MCF 10A (cell line): Measurements from ENCODE around the gene HSPA1B. TPM values are rescaled to one million over a fixed set of nuclear protein-coding genes. Genes with fewer than 3 reads are reported as not detected.
"Not testable (repeated sequence)": the region's sequence is repeated elsewhere in the genome, so short reads cannot be mapped to it uniquely, and the experiment has no call there.

Experiments used
- BruUV-seq: library from RNA; stranded (reverse); fragments of 400-500 nt; replicated peaks from 2 replicates; lab custom pipeline; 2021; lab: Mats Ljungman, UMichigan
- CTCF ChIA-PET: fragments of 300-600 bp; sonication (Branson Sonifier 250); formaldehyde crosslinking; extraction: SDS; loops from one replicate; lab custom pipeline; 2021; ENCODE audit warnings: antibody characterized with exemption, inconsistent platforms; lab: Yijun Ruan, JAX
- POLR2A ChIA-PET: fragments of 300-600, 350-650 bp; sonication (Branson Sonifier 250); formaldehyde crosslinking; extraction: SDS; loops from one replicate; lab custom pipeline; 2020; ENCODE audit warnings: antibody characterized with exemption, inconsistent platforms; lab: Yijun Ruan, JAX
- DNase-seq: peaks from one replicate; pipeline ENCODE4 v3.0.0-alpha.2; 2018; ENCODE audit not compliant: unreplicated experiment
- H3K27ac Mint-ChIP-seq: one replicate; pipeline ENCODE4 v1.8.0; 2022; ENCODE audit warnings: mild to moderate bottlenecking, low read depth, mixed read lengths; ENCODE audit not compliant: unreplicated experiment
- H3K27me3 Mint-ChIP-seq: one replicate; pipeline ENCODE4 v1.8.0; 2022; ENCODE audit warnings: mixed read lengths; ENCODE audit not compliant: insufficient read depth, unreplicated experiment
- H3K36me3 Mint-ChIP-seq: one replicate; pipeline ENCODE4 v1.8.0; 2022; ENCODE audit warnings: mild to moderate bottlenecking, moderate library complexity, mixed read lengths; ENCODE audit not compliant: insufficient read depth, unreplicated experiment
- H3K4me1 Mint-ChIP-seq: one replicate; pipeline ENCODE4 v1.8.0; 2022; ENCODE audit warnings: mixed read lengths; ENCODE audit not compliant: insufficient read depth, unreplicated experiment
- H3K4me3 Mint-ChIP-seq: one replicate; pipeline ENCODE4 v1.8.0; 2022; ENCODE audit warnings: mild to moderate bottlenecking, moderate library complexity, mixed read lengths; ENCODE audit not compliant: unreplicated experiment
- H3K9me3 Mint-ChIP-seq: one replicate; pipeline ENCODE4 v1.8.0; 2022; ENCODE audit warnings: mixed read lengths; ENCODE audit not compliant: unreplicated experiment
- intact Hi-C: fragments of 100-400 bp; cut with micrococcal nuclease; formaldehyde crosslinking; loops from 2 replicates; pipeline ENCODE4 v1.14.1; 2022
- total RNA-seq: library from RNA; stranded (reverse); gene quantifications from 2 replicates; pipeline ENCODE4 v1.2.3, GENCODE V29; 2022
- TF ChIP-seq, protein P1 (sequence below): fragments of 200-600 bp; IDR thresholded peaks from one replicate; pipeline ENCODE4 v1.8.0; 2022; ENCODE audit warnings: antibody characterized with exemption, mild to moderate bottlenecking; ENCODE audit not compliant: unreplicated experiment

The HSPA1B gene
- total RNA-seq, 1 experiment from 2014 or later = 29.8 TPM

- CTCF ChIA-PET = interaction anchor here (1.0 kb wide), 1 partner anchor 10 kb away, joined by 3 read pairs; no protein-coding TSS in a partner anchor
- POLR2A ChIA-PET = interaction anchor here (0.9 to 2.1 kb wide), 5 partner anchors 8 to 32 kb away, joined by 3 to 6 read pairs (median 5); partner anchors contain the start of genes HSPA1A and HSPA1L
- H3K4me1 Mint-ChIP-seq = no peaks in the 10 kb centered on the region
Measured at GRCh38 chr6:31847276-31847978, 19.9 kb downstream of the HSPA1B start.

DNA sequence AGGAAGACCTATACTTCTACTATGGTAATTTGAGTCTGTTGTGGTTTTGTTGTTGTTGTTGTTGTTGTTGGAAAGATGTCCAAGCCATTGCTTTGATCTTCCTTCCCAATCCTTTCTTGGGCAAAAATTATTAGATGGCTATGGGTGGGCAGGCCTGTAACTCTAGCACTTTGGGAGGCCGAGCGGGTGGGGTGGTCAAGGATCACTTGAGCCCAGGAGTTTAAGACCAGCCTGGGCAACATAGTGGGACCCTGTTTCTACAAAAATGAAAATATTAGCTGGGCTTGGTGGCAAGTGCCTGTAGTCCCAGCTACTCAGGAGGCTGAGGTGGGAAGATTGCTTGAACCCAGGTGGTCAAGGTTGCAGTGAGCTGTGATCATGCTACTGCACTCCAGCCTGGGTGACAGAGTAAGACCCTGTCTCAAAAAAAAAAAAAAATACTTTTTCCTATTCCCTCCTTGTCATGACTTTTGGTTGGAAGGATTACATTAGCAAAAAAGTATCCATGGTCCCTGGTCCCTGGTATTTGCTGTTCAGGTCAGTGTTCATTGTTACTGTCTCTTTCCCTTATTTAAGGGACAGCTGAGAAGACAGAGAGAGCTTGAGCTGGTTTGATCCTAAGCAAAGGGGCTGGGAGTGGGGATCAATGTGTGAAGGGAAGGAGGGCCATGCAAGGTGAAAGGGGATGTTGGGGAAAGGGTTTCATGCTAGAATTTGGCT is 23.4 kb downstream of the HSPA1B start:
- H3K36me3 Mint-ChIP-seq = no peaks in the 10 kb centered on the region

More at GRCh38 chr6:31847276-31847978, 19.9 kb downstream of the HSPA1B start:
- H3K36me3 Mint-ChIP-seq = no peaks in the 10 kb centered on the region
- no peak overlapping the region for H3K4me3 Mint-ChIP-seq
- BruUV-seq = no TSS peak
- TF ChIP-seq, protein P1, sequence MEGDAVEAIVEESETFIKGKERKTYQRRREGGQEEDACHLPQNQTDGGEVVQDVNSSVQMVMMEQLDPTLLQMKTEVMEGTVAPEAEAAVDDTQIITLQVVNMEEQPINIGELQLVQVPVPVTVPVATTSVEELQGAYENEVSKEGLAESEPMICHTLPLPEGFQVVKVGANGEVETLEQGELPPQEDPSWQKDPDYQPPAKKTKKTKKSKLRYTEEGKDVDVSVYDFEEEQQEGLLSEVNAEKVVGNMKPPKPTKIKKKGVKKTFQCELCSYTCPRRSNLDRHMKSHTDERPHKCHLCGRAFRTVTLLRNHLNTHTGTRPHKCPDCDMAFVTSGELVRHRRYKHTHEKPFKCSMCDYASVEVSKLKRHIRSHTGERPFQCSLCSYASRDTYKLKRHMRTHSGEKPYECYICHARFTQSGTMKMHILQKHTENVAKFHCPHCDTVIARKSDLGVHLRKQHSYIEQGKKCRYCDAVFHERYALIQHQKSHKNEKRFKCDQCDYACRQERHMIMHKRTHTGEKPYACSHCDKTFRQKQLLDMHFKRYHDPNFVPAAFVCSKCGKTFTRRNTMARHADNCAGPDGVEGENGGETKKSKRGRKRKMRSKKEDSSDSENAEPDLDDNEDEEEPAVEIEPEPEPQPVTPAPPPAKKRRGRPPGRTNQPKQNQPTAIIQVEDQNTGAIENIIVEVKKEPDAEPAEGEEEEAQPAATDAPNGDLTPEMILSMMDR = no peak
- no peaks in the 10 kb centered on the region for H3K27me3 Mint-ChIP-seq
- H3K27ac Mint-ChIP-seq = no peak overlapping the region
- no peak for DNase-seq
- no peaks in the 10 kb centered on the region for H3K9me3 Mint-ChIP-seq
- intact Hi-C loops = no loop called here

GRCh38 chr6:31851485-31851832 is 23.9 kb downstream of the HSPA1B start:
- no peaks in the 10 kb centered on the region for H3K27me3 Mint-ChIP-seq
- TF ChIP-seq, protein P1 = no peak
- H3K9me3 Mint-ChIP-seq = no peaks in the 10 kb centered on the region
- no peaks in the 10 kb centered on the region for H3K4me1 Mint-ChIP-seq
- no peak overlapping the region for H3K27ac Mint-ChIP-seq
- POLR2A ChIA-PET = no interaction called here
- no TSS peak for BruUV-seq
- H3K4me3 Mint-ChIP-seq = no peak overlapping the region
- no peak for DNase-seq
- intact Hi-C loops = no loop called here
- no peaks in the 10 kb centered on the region for H3K36me3 Mint-ChIP-seq
- CTCF ChIA-PET = interaction anchor here (0.6 to 0.9 kb wide), 2 partner anchors 45 to 81 kb away, joined by 3 to 4 read pairs; no protein-coding TSS in a partner anchor

More for the DNA sequence above, 23.4 kb downstream of the HSPA1B start:
- TF ChIP-seq, protein P1 = no peak
- Mint-ChIP-seq H3K4me1 (no peaks in the 10 kb centered on the region), H3K9me3 (no peaks in the 10 kb centered on the region), H3K27ac (no peak overlapping the region), H3K27me3 (no peaks in the 10 kb centered on the region), H3K4me3 (no peak overlapping the region)
- CTCF ChIA-PET = interaction anchor here (0.6 to 0.9 kb wide), 3 partner anchors 45 to 115 kb away, joined by 3 to 4 read pairs (median 3); no protein-coding TSS in a partner anchor
- DNase-seq = no peak
- intact Hi-C loops = no loop called here
- no TSS peak for BruUV-seq
- POLR2A ChIA-PET = no interaction called here

DNA sequence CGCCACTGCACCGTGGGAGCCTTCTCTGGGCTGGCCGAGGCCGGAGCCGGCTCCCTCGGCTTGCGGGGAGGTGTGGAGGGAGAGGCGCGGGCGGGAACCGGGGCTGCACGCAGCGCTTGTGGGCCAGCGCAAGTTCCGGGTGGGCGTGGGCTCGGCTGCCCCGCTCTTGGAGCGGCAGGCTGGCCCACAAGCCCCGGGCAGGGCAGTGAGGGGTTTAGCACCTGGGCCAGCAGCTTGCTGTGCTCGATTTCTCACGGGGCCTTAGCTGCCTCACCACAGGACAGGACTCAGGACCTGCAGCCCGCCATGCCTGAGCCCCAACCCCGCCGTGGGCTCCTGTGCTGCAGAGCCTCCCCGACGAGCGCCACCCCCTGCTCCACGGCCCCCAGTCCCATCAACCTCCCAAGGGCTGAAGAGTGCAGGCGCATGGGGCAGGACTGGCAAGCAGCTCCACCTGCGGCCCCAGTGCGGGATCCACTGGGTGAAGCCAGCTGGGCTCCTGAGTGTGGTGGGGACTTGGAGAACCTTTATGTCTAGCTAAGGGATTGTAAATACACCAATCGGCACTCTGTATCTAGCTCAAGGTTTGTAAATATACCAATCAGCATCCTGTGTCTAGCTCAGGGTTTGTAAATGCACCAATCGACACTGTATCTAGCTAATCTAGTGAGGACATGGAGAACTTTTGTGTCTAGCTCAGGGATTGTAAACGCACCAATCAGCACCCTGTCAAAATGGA is 24.6 kb downstream of the HSPA1B start:
- H3K4me3 Mint-ChIP-seq, CTCF ChIA-PET, H3K9me3 Mint-ChIP-seq, H3K4me1 Mint-ChIP-seq, DNase-seq, H3K36me3 Mint-ChIP-seq, BruUV-seq, intact Hi-C loops, H3K27me3 Mint-ChIP-seq, H3K27ac Mint-ChIP-seq: not testable (repeated sequence)
- POLR2A ChIA-PET = interaction anchor here (0.6 kb wide), 1 partner anchor 310 kb away, joined by 3 read pairs; no protein-coding TSS in a partner anchor

DNA sequence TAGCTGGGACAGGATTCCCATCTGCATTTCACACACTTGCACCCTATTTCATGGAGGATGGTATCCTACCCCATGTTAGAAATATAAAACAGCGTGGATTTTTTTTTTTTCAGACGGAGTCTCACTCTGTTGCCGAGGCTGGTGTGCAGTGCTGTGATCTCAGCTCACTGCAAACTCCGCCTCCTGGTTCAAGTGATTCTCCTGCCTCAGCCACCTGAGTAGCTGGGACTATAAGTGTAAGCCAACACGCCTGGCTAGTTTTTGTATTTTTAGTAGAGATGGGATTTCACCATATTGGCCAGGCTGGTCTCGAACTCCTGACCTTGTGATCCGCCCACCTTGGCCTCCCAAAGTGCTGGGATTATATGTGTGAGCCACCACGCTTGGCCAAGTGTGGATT is 30.2 kb downstream of the HSPA1B start:
- intact Hi-C loops, H3K9me3 Mint-ChIP-seq, H3K4me3 Mint-ChIP-seq, H3K27ac Mint-ChIP-seq, H3K4me1 Mint-ChIP-seq, BruUV-seq, DNase-seq, H3K27me3 Mint-ChIP-seq: not testable (repeated sequence)
- ChIA-PET POLR2A (interaction anchor here (0.6 to 0.7 kb wide), 2 partner anchors 19 to 50 kb away, joined by 3 to 4 read pairs; no protein-coding TSS in a partner anchor), CTCF (interaction anchor here (0.5 to 0.6 kb wide), 2 partner anchors 24 to 866 kb away, joined by 3 to 4 read pairs; no protein-coding TSS in a partner anchor)
- peaks cover 39% of the 10 kb centered on the region for H3K36me3 Mint-ChIP-seq
